ENCODE measurements around the gene SGF29.
"Not testable (repeated sequence)": the region's sequence is repeated elsewhere in the genome, so short reads cannot be mapped to it uniquely, and the experiment has no call there.

SGF29 gene

DNA sequence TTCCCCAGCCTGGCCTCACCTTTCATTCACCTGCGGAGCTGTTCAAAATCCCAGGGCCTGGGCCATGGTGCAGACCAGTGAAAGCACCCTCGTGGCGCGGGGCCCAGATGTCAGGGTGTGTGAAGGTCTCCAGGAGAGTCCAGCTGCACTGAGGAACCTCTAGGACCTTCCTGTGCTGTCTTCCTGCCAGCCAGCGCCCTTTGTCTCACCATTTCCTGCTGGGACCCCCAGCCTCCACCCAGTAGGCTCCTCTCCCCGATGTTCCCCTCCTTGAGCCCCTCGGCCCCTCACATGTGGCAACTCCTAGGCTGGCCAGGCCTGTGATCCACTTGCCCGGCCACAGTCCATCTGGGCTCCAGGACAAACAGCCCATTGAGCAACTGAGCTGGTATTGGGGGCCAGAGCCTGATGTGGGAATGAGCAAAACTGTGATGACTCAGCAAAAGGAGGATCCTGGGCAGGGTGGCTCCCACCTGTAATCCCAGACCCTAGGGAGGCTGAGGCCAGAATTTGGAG is 42.5 kb downstream of the SGF29 start:
- no peak for DNase-seq (ENCODE audit: low spot score)

DNA sequence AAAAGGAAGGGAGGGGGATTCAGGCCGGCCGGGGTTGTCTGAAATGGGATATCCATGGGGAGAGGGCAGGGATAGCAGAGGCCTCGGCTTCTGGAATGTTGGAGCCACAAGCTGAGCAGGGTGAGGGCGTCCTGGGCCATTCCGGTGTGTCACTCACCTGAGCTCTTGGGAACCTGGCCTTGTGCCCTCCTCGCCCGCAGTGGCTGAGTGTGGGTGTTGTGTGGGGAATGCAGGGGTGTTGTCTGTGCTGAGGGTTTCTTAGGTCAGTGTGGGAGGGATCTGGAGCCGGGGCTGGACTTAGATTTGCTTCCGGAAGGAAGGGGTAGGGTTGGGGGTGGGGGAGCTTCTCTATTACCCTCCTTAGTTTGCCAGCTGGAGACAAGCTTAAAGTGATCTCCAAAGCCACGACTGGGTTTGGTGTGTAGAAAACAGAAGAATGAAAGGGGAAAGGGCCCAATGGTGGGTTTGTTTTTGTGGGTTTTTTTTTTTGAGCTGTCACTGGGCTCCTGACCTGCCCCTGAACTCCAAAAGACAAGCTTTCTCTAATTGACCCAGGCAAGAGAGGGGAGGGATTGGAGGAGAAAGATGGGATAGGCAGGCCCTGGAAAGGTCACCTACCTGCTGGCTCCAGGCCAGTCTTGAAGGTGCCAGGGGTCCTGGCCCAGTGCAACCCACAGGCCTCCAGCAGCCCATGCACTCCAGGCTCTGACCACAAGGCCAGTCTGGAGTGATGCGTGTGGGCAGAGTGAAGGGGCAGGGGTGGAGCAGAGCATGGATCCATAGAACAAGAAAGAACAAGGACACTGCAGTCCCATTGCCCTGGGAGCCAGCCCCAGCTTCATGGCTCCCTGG is 43.3 kb downstream of the SGF29 start, which contains the start of gene SULT1A2:
SULT1A2 (minus strand) TSS at position 211 of the 852 bp plus-strand sequence. CDS start 1,120 bp downstream, outside the sequence.
- DNase-seq (ENCODE audit: low spot score) = no peak

DNA sequence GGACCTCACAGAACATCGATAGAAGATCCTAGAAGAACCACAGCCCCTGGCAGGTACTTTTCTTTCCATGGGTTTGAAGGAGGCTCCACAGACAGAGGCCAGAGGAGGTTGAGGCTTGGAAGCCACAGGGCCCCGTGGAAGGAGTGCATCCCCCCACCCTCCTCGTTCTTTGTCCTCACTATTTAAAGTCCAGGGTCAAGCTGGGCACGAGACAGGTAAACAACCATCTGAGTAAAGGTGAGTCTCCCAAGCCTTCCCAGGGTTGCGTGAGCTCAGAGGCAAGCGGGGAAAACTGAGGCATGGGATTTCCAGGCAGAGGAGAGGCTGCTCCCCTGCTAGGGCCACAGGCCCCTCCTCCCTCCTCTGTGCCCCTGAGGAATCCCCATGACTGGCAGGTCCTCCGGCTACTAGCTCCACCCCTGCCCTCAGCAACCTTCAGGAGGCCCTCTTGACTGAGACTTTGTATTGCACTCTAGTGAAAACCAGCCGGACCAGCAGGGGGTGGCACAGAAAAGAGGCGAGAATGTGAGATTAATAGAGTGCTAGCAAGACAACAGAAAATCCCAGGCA is 44.1 kb downstream of the SGF29 start:
- no peak for DNase-seq (ENCODE audit: low spot score)

DNA sequence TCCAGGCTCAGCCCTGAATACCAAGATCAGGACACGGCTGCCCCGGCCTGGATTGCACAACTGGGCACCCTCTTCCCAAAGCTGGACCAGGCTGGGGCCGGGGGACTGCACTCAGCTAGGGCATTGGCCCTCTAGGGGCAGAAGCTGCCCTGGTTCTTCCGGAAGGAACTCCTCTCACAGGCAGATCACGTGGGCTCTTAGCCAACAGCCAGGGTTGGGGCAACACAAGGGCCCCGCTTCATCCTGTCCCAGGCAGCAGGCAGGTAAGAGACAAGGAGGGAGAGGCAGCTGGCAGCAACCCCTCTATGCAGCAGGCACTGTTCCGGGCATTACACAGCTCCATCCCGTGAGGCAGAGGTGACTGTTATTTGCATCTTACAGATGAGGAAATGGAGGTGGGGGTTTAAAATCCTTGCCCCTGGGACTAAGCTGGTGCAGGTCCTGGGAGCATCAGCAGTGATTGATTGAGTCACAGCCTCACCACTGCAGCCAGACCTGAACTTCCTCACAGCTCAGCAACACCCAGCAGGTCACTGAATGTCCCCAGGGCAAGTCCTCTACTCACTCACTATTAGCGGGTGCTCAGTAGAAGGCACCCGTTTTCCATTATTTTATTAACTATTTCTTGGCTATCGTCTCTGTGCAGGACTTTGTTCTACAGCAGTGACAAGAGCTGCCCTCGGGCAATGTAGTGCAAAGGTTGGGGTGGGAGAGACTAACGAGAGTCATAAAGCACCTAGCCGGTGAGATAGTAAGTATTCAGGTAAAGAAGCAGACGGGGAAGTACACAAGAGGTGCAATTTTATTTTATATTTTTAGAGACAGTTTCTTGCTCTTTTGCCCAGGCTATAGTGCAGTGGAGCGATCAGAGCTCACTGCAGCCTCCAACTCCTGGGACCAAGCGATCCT is 45.9 kb downstream of the SGF29 start:
- DNase-seq (ENCODE audit: low spot score) = not testable (repeated sequence)

DNA sequence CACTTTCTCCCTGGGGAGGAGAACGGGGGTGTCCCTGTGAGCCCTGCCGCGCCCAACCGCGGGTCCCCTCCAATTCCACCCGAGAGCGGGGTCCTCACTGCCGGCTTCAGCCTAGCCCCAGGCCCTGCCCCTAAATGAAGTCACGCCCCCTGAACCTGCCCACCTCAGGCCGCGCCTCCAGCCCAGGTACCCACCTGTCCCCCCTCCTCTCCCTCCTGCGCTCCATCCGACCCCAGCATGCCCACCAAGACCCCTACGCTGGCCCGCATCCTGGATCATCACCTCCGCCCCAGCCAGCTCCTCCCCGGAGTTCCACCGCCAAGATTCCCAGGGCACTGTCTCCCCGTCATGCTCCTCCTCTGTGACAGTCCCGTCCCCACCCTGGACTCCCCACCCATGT is 47.2 kb downstream of the SGF29 start:
- DNase-seq (ENCODE audit: low spot score) = not testable (repeated sequence)

DNA sequence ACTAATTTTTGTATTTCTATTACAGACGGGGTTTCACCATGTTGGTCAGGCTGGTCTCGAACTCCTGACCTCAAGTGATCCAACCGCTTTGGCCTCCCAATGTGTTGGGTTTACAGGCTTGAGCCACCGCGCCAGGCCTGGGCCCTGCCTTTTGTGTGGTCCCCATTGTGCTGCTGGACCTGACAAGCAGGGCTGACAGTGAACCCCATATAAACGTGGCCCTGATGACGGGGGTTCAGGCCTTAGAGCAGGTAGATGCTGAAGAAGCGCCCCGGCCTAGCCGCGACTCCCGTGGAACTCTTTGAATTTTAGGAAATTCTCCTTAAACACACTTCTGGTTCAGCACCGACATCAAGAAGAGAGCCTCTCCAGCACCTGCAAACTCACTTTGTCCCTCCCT is 47.9 kb downstream of the SGF29 start:
- DNase-seq (ENCODE audit: low spot score) = not testable (repeated sequence)

DNA sequence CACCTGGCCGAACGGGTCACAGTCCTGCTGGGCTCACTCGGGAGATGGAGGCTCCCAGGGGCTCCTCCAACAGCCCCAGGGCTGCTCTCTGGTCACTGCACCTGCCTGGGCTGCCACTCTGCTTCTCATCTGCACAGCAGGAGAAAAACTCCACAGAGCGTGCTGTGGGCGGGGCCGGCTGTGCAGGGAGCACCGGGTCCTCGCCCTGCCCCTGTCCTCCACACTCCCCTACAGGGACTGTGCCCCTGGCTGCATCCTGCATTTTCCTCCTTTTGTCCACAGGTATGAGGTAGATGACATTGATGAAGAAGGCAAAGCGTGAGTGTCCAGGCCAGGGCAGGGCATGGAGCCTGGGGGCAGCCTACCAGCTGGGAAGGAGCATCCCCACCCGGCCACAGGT is 48.3 kb downstream of the SGF29 start:
- not testable (repeated sequence) for DNase-seq (ENCODE audit: low spot score)

DNA sequence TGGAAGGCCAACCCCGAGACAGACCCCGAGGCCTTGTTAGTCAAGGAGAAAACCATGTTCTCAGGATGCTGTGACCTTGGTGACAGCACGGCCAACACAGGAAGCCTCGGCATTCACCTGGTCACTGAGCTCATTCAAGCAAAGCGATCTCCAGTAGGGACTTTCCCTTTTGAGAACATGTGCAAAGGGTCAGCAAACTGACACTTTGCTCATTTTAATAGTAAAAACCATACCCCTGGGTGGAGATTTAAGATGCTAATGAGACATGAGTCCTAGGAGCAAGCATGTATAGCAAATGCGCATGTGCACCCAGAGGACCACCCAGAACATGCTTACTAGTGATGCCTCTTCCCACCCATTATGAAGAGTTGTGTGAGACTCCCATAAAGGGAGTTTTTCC is 48.8 kb downstream of the SGF29 start:
- DNase-seq (ENCODE audit: low spot score) = no peak

DNA sequence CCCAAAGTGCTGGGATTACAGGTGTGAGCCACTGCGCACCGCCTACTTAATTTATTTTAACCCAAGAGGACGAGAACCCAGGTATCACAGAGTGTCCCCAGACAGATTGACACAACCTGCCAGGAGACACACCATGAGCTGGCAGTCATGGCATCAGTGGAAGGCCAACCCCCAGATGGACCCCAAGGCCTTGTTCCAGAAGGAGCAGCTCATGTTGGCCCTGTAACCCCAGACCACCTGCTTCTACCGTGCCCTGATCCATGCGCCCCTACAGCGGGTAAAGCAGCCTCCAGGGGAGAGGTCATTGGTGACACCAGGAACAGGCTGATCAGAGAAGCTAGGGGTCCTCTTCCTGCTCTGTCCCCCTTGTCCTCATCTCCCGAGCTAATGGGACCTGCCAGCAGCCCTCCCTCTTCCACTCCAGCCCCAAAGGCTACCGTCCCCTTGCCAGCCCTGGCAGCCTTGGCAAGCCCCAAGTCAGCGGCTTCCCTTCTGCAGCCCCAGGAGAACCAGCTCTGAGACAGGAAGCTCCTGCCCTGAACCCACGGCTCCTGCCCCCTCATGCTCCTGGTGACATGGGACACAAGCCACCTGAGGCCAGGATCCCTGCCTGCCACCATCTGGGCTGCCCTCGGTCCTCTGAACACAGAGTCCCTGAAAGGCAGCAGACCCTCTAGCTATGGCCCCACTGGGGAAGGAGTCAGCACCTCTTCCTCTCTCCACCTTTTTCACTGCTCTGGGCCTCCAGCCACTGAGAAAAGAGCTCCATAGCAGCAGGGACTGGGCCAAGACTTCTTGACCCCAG is 49.9 kb downstream of the SGF29 start:
- no peak for DNase-seq (ENCODE audit: low spot score)

DNA sequence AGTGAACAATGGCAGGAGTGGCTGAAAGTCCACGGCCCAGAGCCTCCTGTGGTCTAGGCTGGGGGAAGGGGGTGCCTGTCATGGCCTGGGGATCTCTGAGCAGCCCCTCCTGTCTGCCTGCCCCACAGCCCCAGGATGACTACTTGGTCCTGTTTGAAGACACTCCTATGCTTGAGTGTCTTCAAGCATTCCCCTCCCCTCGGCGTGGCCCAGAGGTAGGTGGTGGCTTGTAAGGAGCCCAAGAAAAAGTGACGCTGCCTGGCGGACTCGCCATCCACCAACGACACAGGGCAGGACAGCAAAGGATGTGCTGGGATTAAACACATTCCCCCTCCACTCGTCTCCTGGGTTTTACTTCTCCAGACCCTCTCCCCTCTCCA is 50.5 kb downstream of the SGF29 start:
- no peak for DNase-seq (ENCODE audit: low spot score)

DNA sequence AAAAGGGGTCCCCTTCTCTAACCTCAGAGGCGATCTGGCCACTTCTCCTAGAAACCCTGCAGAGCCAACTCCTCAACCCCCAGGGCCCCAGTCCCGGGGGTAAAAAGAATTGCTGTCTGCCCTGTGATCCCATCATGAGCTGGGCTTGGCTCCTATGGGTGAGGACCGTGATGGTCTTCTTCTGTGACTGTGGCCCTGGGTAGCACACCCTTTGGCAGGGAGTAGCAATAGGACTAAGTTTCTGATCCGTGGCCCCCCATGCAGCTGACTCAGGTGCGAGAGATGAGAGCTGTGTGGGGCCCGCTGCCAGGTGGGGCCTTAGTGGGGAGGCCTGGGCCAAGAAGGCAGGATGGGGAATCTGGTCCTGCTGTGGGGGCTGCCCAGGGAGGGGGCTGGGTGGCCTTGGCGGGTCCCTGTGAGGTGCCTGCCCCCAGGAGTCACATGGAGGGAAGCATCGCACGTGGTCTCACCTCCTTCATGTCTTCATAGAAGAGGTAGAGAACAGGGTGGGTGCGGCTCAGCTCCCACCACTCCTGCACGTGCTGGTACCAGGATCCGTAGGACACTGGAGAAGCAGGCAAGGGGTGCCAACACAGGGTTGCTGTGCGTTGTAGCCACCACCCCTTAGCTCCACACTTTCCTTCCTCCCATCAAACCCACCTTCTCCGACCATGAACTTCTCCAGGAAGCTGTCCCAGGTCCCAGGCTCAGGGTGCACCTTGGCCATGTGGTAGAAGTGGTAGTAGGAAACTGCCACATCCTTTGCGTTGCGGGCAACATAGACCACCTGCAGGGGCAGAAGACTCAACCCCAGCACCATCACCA is 52.8 kb downstream of the SGF29 start:
- no peak for DNase-seq (ENCODE audit: low spot score)

DNA sequence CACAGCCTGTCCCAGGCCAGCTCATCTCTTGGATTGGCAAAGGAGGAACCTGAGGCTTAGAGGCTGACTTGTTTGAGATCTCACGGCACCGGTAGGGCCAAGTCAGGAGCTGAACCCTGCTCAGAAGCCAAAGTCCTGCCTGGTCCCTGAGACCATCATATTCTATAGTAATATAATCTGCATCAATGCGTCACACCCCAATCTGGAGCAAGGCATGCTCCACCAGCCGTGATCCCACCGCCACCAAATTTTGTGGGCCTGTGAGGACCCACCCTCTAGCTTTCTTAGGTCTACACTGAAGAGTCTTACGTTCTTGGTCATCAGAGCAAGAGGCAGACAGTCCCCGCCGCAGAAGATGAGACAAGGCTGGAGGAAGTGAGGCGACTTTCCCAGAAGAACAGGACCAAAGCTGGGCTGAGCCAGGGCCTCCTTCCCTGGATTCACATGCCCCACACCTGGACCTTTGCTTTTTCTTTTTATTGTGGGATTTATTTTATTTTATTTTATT is 53.5 kb downstream of the SGF29 start:
- no peak for DNase-seq (ENCODE audit: low spot score)

DNA sequence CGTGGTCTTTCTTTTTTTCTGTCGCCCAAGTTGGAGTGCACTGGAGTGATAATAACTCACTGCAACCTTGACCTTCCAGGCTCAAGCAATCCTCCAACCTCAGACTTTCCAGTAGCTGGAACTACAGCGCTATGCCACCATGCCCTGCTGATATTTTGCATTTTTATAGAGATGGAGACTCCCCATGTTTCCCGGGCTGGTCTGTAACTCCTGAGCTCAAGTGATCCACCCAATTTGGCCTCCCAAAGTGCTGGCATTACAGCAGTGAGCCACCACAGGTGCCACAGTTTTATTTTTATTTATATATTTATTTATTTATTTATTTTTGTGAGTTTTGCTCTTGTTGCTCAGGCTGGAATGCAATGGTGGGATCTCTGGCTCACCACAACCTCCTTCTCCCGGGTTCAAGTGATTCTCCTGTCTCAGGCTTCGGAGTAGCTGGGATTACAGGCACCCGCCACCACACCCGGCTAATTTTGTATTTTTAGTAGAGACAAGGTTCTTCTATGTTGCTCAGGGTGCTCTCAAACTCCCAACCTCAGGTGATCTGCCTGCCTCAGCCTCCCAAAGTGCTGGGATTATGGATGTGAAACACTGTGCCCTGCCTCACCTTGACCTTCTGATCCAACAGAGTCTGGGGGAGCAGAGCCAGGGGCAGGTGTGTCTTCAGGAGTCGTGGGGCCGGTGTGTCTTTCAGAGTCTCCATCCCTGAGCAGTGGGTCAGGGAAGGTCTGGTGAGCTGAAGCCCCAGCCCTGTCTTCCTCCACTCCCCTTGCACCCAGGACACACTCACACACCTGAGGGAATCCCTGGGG is 54.2 kb downstream of the SGF29 start:
- DNase-seq (ENCODE audit: low spot score) = not testable (repeated sequence)

DNA sequence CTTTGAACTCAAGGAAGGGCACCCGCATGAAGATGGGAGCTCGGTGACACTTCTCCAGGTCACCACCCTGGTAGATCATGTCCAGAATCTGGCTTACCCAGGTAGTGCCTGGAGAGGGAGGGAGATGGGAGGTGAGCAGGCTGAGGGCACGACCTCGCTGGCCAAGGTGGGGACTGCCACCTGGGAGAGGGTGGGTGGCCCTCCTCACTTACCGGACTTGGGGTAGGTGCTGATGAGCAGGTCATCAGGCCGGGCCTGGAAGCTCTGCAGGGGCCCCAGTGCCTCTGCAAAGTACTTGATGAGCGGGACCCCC is 54.7 kb downstream of the SGF29 start:
- not testable (repeated sequence) for DNase-seq (ENCODE audit: low spot score)

DNA sequence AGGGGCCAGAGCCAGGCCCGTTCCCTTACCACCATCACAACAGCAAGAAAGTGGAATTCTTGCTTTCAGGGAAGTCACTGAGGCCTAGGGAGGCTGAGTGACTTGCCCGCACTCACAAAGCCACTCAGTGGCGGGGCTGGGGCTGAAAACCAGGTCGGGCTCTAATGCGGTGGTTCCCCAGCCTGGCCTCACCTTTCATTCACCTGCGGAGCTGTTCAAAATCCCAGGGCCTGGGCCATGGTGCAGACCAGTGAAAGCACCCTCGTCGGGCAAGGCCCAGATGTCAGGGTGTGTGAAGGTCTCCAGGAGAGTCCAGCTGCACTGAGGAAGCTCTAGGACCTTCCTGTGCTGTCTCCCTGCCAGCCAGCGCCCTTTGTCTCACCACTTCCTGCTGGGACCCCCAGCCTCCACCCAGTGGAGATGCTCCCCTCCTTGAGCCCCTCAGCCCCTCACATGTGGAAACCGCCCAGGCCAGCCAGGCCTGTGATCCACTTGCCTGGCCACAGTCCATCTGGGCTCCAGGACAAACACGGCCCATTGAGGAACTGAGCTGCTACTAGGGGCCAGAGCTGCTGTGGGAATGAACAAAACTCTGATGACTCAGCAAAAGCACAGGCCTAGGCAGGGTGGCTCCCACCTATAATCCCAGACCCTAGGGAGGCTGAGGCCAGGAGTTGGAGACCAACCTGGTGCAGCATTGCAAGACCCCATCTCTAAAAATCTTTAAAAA is 55.3 kb downstream of the SGF29 start:
- DNase-seq (ENCODE audit: low spot score) = not testable (repeated sequence)

DNA sequence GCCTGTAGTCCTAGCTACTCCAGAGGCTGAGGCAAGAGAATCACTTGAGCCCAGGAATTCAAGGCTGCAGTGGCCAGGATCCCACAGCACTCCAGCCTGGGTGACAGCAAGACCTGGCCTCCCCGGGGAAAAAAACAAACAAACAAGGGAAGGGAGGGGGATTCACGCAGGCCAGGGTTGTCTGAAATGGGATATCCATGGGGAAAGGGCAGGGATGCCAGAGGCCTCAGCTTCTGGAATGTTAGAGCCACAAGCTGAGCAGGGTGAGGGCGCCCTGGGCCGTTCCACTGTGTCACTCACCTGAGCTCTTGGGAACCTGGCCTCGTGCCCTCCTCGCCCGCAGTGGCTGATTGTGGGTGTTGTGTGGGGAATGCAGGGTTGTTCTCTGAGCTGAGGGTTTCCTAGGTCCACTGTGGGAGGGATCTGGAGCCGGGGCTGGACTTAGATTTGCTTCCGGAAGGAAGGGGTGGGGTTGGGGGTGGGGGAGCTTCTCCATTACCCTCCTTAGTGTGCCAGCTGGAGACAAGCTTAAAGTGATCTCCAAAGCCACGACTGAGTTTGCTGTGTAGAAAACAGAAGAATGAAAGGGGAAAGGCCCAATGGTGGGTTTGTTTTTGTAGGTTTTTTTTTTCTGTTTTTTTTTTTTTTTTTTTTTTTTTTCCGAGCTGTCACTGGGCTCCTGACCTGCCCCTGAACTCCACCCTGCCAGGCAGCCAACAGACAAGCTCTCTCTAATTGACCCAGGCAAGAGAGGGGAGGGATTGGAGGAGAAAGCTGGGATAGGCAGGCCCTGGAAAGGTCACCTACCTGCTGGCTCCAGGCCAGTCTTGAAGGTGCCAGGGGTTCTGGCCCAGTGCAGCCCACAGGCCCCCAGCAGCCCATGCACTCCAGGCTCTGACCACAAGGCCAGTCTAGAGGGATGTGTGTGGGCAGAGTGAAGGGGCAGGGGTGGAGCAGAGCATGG is 56.2 kb downstream of the SGF29 start, which contains the start of gene SULT1A1:
SULT1A1 (minus strand) TSS at position 414 of the 964 bp plus-strand sequence. CDS start 1,189 bp downstream, outside the sequence.
- no peak for DNase-seq (ENCODE audit: low spot score)

DNA sequence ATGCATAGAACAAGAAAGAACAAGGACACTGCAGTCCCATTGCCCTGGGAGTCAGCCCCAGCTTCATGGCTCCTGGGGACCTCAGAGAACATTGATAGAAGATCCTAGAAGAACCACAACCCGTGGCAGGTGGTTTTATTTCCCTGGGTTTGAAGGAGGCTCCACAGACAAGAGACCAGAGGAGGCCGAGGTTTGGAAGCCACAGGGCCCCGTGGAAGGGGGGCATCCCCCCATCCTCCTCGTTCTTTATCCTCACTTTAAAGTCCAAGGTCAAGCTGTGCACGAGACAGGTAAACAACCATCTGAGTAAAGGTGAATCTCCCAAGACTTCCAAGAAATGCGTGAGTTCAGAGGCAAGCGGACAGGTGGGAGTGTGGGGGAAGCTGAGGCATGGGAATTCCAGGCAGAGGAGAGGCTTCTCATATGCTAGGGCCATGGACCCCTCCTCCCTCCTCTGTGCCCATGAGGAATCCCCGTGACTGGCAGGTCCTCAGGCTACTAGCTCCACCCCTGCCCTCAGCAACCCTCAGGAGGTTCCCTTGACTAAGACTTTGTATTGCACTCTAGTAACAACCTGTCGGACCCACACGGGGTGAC is 57.0 kb downstream of the SGF29 start:
- no peak for DNase-seq (ENCODE audit: low spot score)
